ENCODE results near the gene TCF23. TPM values are rescaled to one million over a fixed set of nuclear protein-coding genes. Genes with fewer than 3 reads are reported as not detected.

Gene TCF23
- total RNA-seq, 4 donors from 2014 or later = 0.13 TPM; not detected in 3

- intact Hi-C loops (cut with DNase I) = no loop called here
- no peaks in the 10 kb centered on the region for H3K36me3 ChIP-seq
- DNase-seq = no peak
- WGBS, 2 donors = 37 to 50% methylated on average over 5 to 6 of the region's 6 CpGs
- no peaks in the 10 kb centered on the region for H3K9me3 ChIP-seq
- TF ChIP-seq POLR2A (IDR thresholded peaks at IDR 0.05) (no peak), CTCF (IDR thresholded peaks at IDR 0.05) (no peak)
- no peaks in the 10 kb centered on the region for H3K27me3 ChIP-seq
- no peak overlapping the region for H3K27ac ChIP-seq
- H3K4me3 ChIP-seq (replicated peaks in 1 of 3) = no peak overlapping the region
- H3K4me1 ChIP-seq = no peaks in the 10 kb centered on the region
Observed at GRCh38 chr2:27158468-27158867, 9.7 kb downstream of the TCF23 start.

DNA sequence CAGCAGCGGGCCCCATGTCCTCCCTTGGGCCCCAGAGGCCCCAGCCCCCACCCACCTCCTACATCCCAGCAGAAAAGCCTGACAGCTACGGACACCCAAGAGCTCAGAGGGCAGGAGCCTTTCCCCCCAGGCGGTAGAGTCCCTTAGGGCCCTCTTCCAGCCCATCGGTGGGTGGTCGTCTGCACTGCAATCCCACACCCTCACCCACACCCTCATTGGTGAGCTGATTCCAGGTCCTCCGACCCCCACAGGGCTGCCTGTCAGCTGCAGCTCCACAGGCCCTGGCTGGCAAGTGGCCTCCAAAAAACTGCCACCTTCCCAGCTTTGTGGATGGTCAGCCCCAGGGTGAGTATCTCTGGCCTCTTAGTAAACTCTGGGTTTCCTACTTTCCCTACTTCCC, 10.5 kb downstream of the TCF23 start:
- TF ChIP-seq POLR2A (IDR thresholded peaks at IDR 0.05) (no peak), CTCF (IDR thresholded peaks at IDR 0.05) (no peak)
- Histone ChIP-seq H3K9me3 (no peaks in the 10 kb centered on the region), H3K36me3 (no peaks in the 10 kb centered on the region), H3K27ac (no peak overlapping the region), H3K4me3 (replicated peaks in 1 of 3) (no peak overlapping the region), H3K27me3 (no peaks in the 10 kb centered on the region), H3K4me1 (no peaks in the 10 kb centered on the region)
- intact Hi-C loops (cut with DNase I) = no loop called here
- DNase-seq = no peak
- WGBS, 2 donors = 67 to 78% methylated on average over 4 to 6 of the region's 6 CpGs

DNA sequence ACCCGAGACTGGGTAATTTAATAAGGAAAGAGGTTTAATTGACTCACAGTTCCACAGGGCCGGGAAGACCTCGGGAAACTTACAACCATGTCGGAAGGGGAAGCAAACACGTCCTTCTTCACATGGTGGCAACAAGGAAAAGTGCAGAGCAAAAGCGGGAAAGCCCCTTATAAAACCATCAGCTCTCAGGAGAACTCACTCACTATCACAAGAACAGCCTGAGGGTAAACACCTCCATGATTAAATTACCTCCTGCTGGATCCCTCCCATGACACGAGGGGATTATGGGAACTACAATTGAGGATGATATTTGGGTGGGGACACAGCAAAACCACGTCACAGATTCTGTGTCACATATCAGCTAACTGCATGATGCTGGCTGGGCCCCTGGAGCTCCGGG, 11.4 kb downstream of the TCF23 start:
- Histone ChIP-seq H3K4me3 (replicated peaks in 1 of 3) (no peak overlapping the region), H3K9me3 (no peaks in the 10 kb centered on the region), H3K4me1 (no peaks in the 10 kb centered on the region), H3K36me3 (no peaks in the 10 kb centered on the region), H3K27ac (no peak overlapping the region), H3K27me3 (no peaks in the 10 kb centered on the region)
- 76 to 80% methylated on average over 9 of the region's 9 CpGs for WGBS, 2 donors
- TF ChIP-seq CTCF (IDR thresholded peaks at IDR 0.05) (no peak), POLR2A (IDR thresholded peaks at IDR 0.05) (no peak)
- intact Hi-C loops (cut with DNase I) = no loop called here
- no peak for DNase-seq

DNA sequence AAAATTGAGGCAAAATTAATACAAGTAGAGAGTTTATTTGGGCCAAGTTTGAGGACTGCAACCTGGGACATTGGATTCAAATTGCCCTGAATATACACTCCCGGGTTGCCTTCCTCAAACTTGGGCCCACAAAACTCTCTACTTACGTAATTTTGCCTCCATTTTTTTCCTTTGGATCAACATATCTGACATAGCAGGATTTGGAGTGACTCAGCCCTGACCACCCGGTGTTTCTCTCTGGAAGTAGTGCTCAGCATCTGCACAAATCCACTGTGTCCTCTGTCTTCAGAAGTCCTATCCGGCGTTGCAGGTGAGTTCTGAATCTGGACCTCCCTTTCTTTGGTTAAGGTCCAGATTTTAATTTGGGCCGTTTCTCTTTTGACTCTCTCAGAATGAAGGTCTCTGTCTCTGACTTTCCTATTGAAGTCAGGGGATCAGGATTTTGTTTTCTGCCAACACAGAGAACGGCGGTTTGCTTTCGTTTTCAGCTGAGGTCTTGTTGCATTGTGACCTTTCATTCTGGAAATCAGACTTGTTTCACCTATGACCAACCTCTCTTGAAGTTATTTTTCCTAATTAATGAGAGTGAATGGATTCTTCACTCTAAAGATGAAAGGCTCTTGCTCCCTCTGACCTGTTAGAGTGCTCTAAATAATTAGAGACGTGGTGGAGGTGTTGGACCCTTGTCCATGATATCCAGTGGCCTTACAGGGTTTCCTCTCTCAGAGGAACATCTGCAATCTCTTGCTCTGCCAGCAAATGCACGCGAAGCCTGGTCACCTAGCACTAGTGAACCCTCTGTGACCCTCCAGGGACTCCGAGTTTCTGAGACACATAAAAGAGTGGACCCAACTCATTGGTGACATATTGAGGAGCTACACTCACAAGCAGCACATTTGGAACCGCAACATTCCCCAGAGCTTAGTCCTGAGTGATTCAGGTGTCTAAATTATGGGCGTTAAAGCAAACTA, 13.6 kb downstream of the TCF23 start:
- WGBS, 2 donors = 87 to 89% methylated on average over 15 of the region's 15 CpGs

More for the DNA sequence above, 13.6 kb downstream of the TCF23 start:
- no peak overlapping the region for H3K27ac ChIP-seq
- no peak for DNase-seq
- TF ChIP-seq POLR2A (IDR thresholded peaks at IDR 0.05) (no peak), CTCF (IDR thresholded peaks at IDR 0.05) (no peak)
- intact Hi-C loops (cut with DNase I) = no loop called here
- H3K36me3 ChIP-seq = no peaks in the 10 kb centered on the region
- no peak overlapping the region for H3K4me3 ChIP-seq (replicated peaks in 1 of 3)
- H3K9me3 ChIP-seq = no peaks in the 10 kb centered on the region
- H3K4me1 ChIP-seq = no peaks in the 10 kb centered on the region
- no peaks in the 10 kb centered on the region for H3K27me3 ChIP-seq

All from thyroid gland (tissue), 4 donors.